Omental fat pad (tissue), 4 donors: ENCODE measurements around the gene MUS81. TPM values are rescaled to one million over a fixed set of nuclear protein-coding genes. Genes with fewer than 3 reads are reported as not detected.

ENCODE experiments used
- ATAC-seq: fragments of 150-250 bp; one replicate; pipeline ENCODE4 v1.9.1; 2016; ENCODE audit warnings: mild to moderate bottlenecking, moderate library complexity; ENCODE audit not compliant: low FRiP score
- DNase-seq: peaks from one replicate; pipeline ENCODE4 v3.0.0-alpha.2; 2019; ENCODE audit warnings: low spot score
- CTCF ChIP-seq, 3 donors: fragments of 450-650 bp; IDR thresholded peaks; one replicate each; pipeline ENCODE4 v1.5.1; 2016 to 2017; ENCODE audit warnings: antibody characterized with exemption in 3 of 3, mild to moderate bottlenecking in 3 of 3, moderate library complexity in 2 of 3
- total RNA-seq, 4 donors: library from RNA; depleted of rRNA; stranded (reverse); fragments of >200 nt; gene quantifications; one replicate each; pipeline ENCODE4 v1.1.0, GENCODE V29; 2016

The MUS81 gene
- total RNA-seq, 4 donors from 2014 or later: 25.9 to 60.8 (median 28.8) TPM

GRCh38 chr11:65880844-65881421 is 20.7 kb downstream of the MUS81 start:
- TF ChIP-seq CTCF (IDR thresholded peaks at IDR 0.05): no peak
- no peak for DNase-seq
- ATAC-seq: no peak

GRCh38 chr11:65882120-65883057 is 22.2 kb downstream of the MUS81 start:
- DNase-seq (no peak), ATAC-seq (no peak)
- no peak for TF ChIP-seq CTCF (IDR thresholded peaks at IDR 0.05)

GRCh38 chr11:65883058-65883761 is 23.0 kb downstream of the MUS81 start:
- ATAC-seq (no peak), DNase-seq (no peak)
- no peak for TF ChIP-seq CTCF (IDR thresholded peaks at IDR 0.05)

GRCh38 chr11:65883786-65884715 is 23.8 kb downstream of the MUS81 start:
- no peak for TF ChIP-seq CTCF (IDR thresholded peaks at IDR 0.05)
- ATAC-seq (no peak), DNase-seq (no peak)

GRCh38 chr11:65884716-65885092 is 24.5 kb downstream of the MUS81 start:
- peak in 2 of 3 donors; percentile 89 to 98 for TF ChIP-seq CTCF (IDR thresholded peaks at IDR 0.05)
- ATAC-seq (no peak), DNase-seq (no peak)

GRCh38 chr11:65885231-65885630 is 25.0 kb downstream of the MUS81 start:
- DNase-seq (no peak), ATAC-seq (no peak)
- no peak for TF ChIP-seq CTCF (IDR thresholded peaks at IDR 0.05)
